Stimulated activated naive CD4-positive, alpha-beta T cell treated with Interleukin-2 at 50 U/mL for 16 hours (primary cell): ENCODE results near the gene PIGS.
"Not testable (repeated sequence)": the region's sequence is repeated elsewhere in the genome, so short reads cannot be mapped to it uniquely, and the experiment has no call there.

Experiments
- DNase-seq: peaks from one replicate; lab custom pipeline; 2025; lab: John Stamatoyannopoulos, UW

Gene PIGS

GRCh38 chr17:28529013-28529400 is 42.3 kb downstream of the PIGS start:
- DNase-seq: no peak

GRCh38 chr17:28528327-28529012 is 42.9 kb downstream of the PIGS start:
- DNase-seq: no peak

GRCh38 chr17:28527859-28528258 is 43.5 kb downstream of the PIGS start:
- no peak for DNase-seq

- DNase-seq: no peak
These were observed 44.1 kb downstream of the PIGS start for GRCh38 chr17:28527181-28527681.

GRCh38 chr17:28526381-28526780 is 44.9 kb downstream of the PIGS start:
- no peak for DNase-seq

GRCh38 chr17:28524476-28525424 is 46.6 kb downstream of the PIGS start:
- DNase-seq: no peak

- no peak for DNase-seq
These were observed 47.4 kb downstream of the PIGS start for GRCh38 chr17:28523876-28524275.

GRCh38 chr17:28523186-28523585 is 48.1 kb downstream of the PIGS start:
- no peak for DNase-seq

- DNase-seq: not testable (repeated sequence)
These were observed 49.0 kb downstream of the PIGS start for GRCh38 chr17:28522281-28522680.

GRCh38 chr17:28521311-28522085 is 49.8 kb downstream of the PIGS start:
- DNase-seq: no peak

- no peak for DNase-seq
These were observed 50.6 kb downstream of the PIGS start for GRCh38 chr17:28520687-28521086.

GRCh38 chr17:28519236-28519635 is 52.1 kb downstream of the PIGS start:
- DNase-seq: no peak

- DNase-seq: no peak
These were observed 52.7 kb downstream of the PIGS start for GRCh38 chr17:28518578-28518977.

- DNase-seq: no peak
These were observed 53.2 kb downstream of the PIGS start for GRCh38 chr17:28518132-28518531.

GRCh38 chr17:28515518-28515917 is 55.8 kb downstream of the PIGS start:
- no peak for DNase-seq

- DNase-seq: no peak
These were observed 56.7 kb downstream of the PIGS start for GRCh38 chr17:28514561-28515002.

- DNase-seq: no peak
These were observed 57.8 kb downstream of the PIGS start for GRCh38 chr17:28513476-28513875.

GRCh38 chr17:28511858-28512461 is 59.4 kb downstream of the PIGS start:
- no peak for DNase-seq

- DNase-seq: no peak
These were observed 61.5 kb downstream of the PIGS start for GRCh38 chr17:28509789-28510188.

- DNase-seq: no peak
These were observed 63.1 kb downstream of the PIGS start for GRCh38 chr17:28508211-28508724.

- no peak for DNase-seq
These were observed 63.6 kb downstream of the PIGS start for GRCh38 chr17:28507567-28508203.
